GM12873 (cell line): ENCODE results near the gene P4HA2.

Experiments used
- CTCF ChIP-seq: IDR thresholded peaks from 2 replicates; pipeline ENCODE4 v1.5.1; 2012; ENCODE audit warnings: low read depth, mild to moderate bottlenecking, moderate library complexity, low read length, control low read depth; ENCODE audit not compliant: insufficient read depth; ENCODE audit errors: missing control alignments

The P4HA2 gene

GRCh38 chr5:132262882-132263547 is 35.4 kb upstream of the P4HA2 start:
- TF ChIP-seq CTCF, result no peak

- TF ChIP-seq CTCF, result no peak
Measured at GRCh38 chr5:132261881-132262845, 34.5 kb upstream of the P4HA2 start.

GRCh38 chr5:132260714-132261551 is 33.3 kb upstream of the P4HA2 start:
- no peak for TF ChIP-seq CTCF

GRCh38 chr5:132260051-132260450 is 32.4 kb upstream of the P4HA2 start:
- TF ChIP-seq CTCF, result no peak

- no peak for TF ChIP-seq CTCF
Measured at GRCh38 chr5:132259069-132259851, 31.6 kb upstream of the P4HA2 start.

GRCh38 chr5:132258102-132259068 is 30.7 kb upstream of the P4HA2 start:
- TF ChIP-seq CTCF, result no peak
